CD4-positive, CD25-positive, alpha-beta regulatory T cell (primary cell): ENCODE results near the gene CD2. TPM values are rescaled to one million over a fixed set of nuclear protein-coding genes. Genes with fewer than 3 reads are reported as not detected.

ENCODE experiments used
- ATAC-seq, 2 donors: fragments of 150-1000 bp; cut with Tn5 transposase; one replicate each; pipeline ENCODE4 v1.10.0; 2021; ENCODE audit warnings: low read depth in 2 of 2, moderate number of reproducible peaks in 2 of 2, moderate library complexity in 1 of 2
- DNase-seq, 3 donors: peaks; one replicate each; pipeline versions ENCODE4 v3.0.0 to v3.0.0-alpha.2; 2012 to 2022; ENCODE audit warnings: mixed read lengths in 1 of 3
- H3K27ac ChIP-seq: one replicate; pipeline ENCODE4 v1.7.0; 2013; ENCODE audit warnings: mild to moderate bottlenecking, low read length; ENCODE audit not compliant: insufficient read depth, poor library complexity, severe bottlenecking
- H3K27me3 ChIP-seq: one replicate; pipeline ENCODE4 v1.7.0; 2013; ENCODE audit warnings: low read length; ENCODE audit not compliant: control insufficient read depth, insufficient read depth
- H3K36me3 ChIP-seq: one replicate; pipeline ENCODE4 v1.7.0; 2013; ENCODE audit warnings: mild to moderate bottlenecking, low read length, moderate library complexity; ENCODE audit not compliant: control insufficient read depth, insufficient read depth
- H3K4me1 ChIP-seq: 2 replicates; pipeline ENCODE4 v1.7.0; 2013; ENCODE audit warnings: mild to moderate bottlenecking, low read length; ENCODE audit not compliant: insufficient read depth, control insufficient read depth, poor library complexity, severe bottlenecking
- H3K4me3 ChIP-seq: one replicate; pipeline ENCODE4 v1.7.0; 2013; ENCODE audit warnings: low read depth, mild to moderate bottlenecking, low read length, moderate library complexity
- H3K9me3 ChIP-seq, 2 experiments: 1 replicate in 1 of 2; 2 replicates in 1 of 2; pipeline ENCODE4 v1.7.0; 2013; ENCODE audit warnings: low read length in 2 of 2, mild to moderate bottlenecking in 1 of 2, moderate library complexity in 1 of 2; ENCODE audit not compliant: control insufficient read depth in 2 of 2
- H3K27ac Mint-ChIP-seq, 3 donors: one replicate each; pipeline ENCODE4 v1.8.0; 2020 to 2022; ENCODE audit warnings: mild to moderate bottlenecking in 3 of 3, mixed read lengths in 3 of 3, moderate library complexity in 2 of 3
- H3K27me3 Mint-ChIP-seq: one replicate; pipeline ENCODE4 v1.8.0; 2022; ENCODE audit warnings: mild to moderate bottlenecking, mixed read lengths
- H3K36me3 Mint-ChIP-seq: one replicate; pipeline ENCODE4 v1.8.0; 2020; ENCODE audit warnings: mixed read lengths
- H3K4me1 Mint-ChIP-seq, 4 donors: one replicate each; pipeline ENCODE4 v1.8.0; 2020 to 2022; ENCODE audit warnings: mixed read lengths in 4 of 4, mild to moderate bottlenecking in 1 of 4
- H3K4me3 Mint-ChIP-seq, 4 donors: one replicate each; pipeline ENCODE4 v1.8.0; 2020 to 2022; ENCODE audit warnings: mild to moderate bottlenecking in 4 of 4, mixed read lengths in 4 of 4, moderate library complexity in 3 of 4
- H3K9me3 Mint-ChIP-seq, 7 donors: one replicate each; pipeline ENCODE4 v1.8.0; 2020 to 2022; ENCODE audit warnings: mixed read lengths in 7 of 7, mild to moderate bottlenecking in 3 of 7, moderate library complexity in 2 of 7
- polyA plus RNA-seq, 4 donors: library from polyadenylated mRNA; unstranded; fragments of 300-500 nt; fragmentation: Illumina TruSeq; gene quantifications; one replicate each; pipeline ENCODE4 v1.2.3, GENCODE V29; 2021
- total RNA-seq: library from RNA; stranded (reverse); gene quantifications from one replicate; pipeline ENCODE4 v1.2.3, GENCODE V29; 2022

Gene CD2
- total and polyA plus RNA-seq, 5 donors from 2014 or later = 192 to 457 (median 349) TPM

DNA sequence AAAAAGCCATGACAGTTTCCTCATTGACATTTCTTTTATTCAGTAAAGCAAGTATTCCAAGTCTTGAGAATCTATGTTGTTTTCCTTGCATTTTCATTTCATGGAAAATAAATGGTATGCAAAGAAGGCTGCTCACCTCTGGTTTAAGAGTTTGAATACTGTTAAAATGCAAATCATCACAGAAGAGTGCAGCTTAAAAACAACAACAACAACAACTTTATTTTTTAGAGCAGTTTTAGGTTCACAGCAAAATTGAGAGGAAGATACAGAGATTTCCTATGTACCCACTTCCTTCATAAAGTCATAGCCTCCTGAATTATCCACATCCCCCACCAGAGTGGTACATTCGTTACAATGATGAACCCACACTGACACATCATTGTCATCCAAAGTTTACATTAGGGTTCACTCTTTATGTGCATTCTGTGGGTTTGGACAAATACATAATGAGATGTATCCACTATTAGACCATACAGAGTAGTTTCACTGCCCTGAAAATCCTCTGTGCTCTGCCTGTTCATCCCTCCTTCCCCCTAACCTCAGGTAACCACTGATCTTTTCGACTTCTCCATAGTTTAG is 39.2 kb downstream of the CD2 start:
- H3K27ac Mint-ChIP-seq = no peak overlapping the region
- DNase-seq (no peak), ATAC-seq (no peak)
- H3K4me3 Mint-ChIP-seq = no peak overlapping the region
- no peaks in the 10 kb centered on the region for H3K36me3 Mint-ChIP-seq
- H3K9me3 ChIP-seq = no peaks in the 10 kb centered on the region
- no peaks in the 10 kb centered on the region for H3K36me3 ChIP-seq
- H3K27me3 ChIP-seq = no peaks in the 10 kb centered on the region
- no peak overlapping the region for H3K27ac ChIP-seq
- peaks cover 20 to 49% (median 28%) of the 10 kb centered on the region in 4 donors for H3K4me1 Mint-ChIP-seq
- peaks cover 10% of the 10 kb centered on the region for H3K4me1 ChIP-seq
- no peaks in the 10 kb centered on the region for H3K27me3 Mint-ChIP-seq
- no peak overlapping the region for H3K4me3 ChIP-seq
- H3K9me3 Mint-ChIP-seq = no peaks in the 10 kb centered on the region

DNA sequence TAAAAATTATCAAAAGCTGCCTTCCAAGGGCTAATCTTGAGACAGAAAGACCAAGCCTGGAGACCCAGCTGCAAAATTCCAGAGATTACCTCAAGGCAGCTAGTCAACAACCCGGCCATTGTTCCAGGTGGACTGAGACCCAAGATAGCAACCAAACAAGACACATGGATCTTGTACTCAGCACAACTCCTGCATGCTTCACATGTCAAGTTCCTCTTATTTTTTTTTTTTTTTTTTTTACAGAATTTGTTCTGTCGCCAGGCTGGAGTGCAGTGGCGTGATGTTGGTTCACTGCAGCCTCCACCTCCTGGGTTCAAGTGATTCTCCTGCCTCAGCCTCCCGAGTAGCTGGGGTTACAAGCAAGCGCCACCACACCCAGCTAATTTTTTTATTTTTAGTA is 40.1 kb downstream of the CD2 start:
- no peaks in the 10 kb centered on the region for H3K9me3 Mint-ChIP-seq
- no peaks in the 10 kb centered on the region for H3K27me3 ChIP-seq
- H3K4me3 ChIP-seq = no peak overlapping the region
- no peaks in the 10 kb centered on the region for H3K36me3 Mint-ChIP-seq
- H3K4me1 Mint-ChIP-seq = peaks cover 20 to 54% (median 33%) of the 10 kb centered on the region in 4 donors
- H3K4me1 ChIP-seq = peaks cover 19% of the 10 kb centered on the region
- no peaks in the 10 kb centered on the region for H3K27me3 Mint-ChIP-seq
- H3K9me3 ChIP-seq = no peaks in the 10 kb centered on the region
- H3K36me3 ChIP-seq = no peaks in the 10 kb centered on the region
- ATAC-seq (no peak), DNase-seq (no peak)
- H3K27ac ChIP-seq = no peak overlapping the region
- H3K27ac Mint-ChIP-seq = no peak overlapping the region
- no peak overlapping the region for H3K4me3 Mint-ChIP-seq

DNA sequence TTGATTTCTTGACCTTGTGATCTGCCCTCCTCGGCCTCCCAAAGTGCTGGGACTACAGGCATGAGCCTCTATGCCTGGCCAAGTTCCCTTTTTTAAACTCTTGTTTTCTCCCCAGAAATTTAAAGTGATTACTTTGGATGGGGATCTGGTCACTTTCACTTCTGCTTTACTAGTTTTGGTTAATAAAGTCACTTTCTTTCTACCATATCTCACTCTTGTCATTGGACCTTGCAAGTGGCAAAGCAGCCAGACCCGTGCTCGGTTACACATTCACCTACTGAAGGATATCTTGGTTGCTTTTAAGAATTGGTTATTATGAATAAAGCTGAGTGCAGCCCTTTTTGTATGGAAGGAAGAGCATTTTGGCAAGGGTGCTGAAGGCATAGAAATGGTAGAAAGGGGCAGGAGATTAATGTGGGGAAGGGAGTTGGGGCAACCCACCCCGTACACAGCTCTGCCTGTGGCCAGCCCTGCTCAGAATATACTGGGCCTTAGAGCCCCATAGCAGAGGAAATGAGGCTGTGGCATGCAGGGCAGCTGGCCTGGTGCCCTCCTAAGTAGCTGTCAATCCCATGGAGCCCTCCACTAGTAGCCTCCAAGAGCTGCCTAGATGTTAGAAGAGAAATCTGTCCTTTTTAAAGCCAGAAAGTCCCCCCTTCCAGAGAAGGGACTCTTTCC is 40.7 kb downstream of the CD2 start:
- H3K9me3 Mint-ChIP-seq = no peaks in the 10 kb centered on the region
- ATAC-seq = no peak
- DNase-seq = no peak
- H3K36me3 Mint-ChIP-seq = no peaks in the 10 kb centered on the region
- H3K4me3 Mint-ChIP-seq = peak overlapping the region in 1 of 4 donors; percentile 6
- no peak overlapping the region for H3K27ac ChIP-seq
- H3K4me3 ChIP-seq = no peak overlapping the region
- H3K4me1 Mint-ChIP-seq = peaks cover 22 to 55% (median 33%) of the 10 kb centered on the region in 4 donors
- no peaks in the 10 kb centered on the region for H3K9me3 ChIP-seq
- H3K27me3 Mint-ChIP-seq = no peaks in the 10 kb centered on the region
- no peaks in the 10 kb centered on the region for H3K36me3 ChIP-seq
- H3K27ac Mint-ChIP-seq = peak overlapping the region in 1 of 3 donors; percentile 94
- H3K27me3 ChIP-seq = no peaks in the 10 kb centered on the region
- peaks cover 24% of the 10 kb centered on the region for H3K4me1 ChIP-seq

DNA sequence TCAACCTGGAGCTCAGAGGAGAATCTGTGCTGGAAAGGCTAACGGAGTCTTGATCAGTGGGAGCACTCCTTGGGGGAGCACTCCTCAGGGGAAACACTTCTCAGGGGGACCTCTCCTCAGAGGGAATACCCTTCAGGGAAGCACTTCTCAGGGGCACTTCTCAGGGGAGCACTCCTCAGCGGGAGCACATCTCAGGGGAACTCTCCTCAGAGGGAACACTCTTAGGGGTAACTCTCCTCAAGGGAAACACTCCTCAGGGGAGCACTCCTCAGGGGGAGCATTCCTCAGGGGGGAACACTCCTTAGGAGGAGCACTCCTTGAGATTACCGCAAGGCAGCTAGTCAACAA is 41.2 kb downstream of the CD2 start:
- Histone ChIP-seq H3K4me3 (no peak overlapping the region), H3K9me3 (no peaks in the 10 kb centered on the region), H3K27ac (no peak overlapping the region), H3K27me3 (no peaks in the 10 kb centered on the region), H3K36me3 (no peaks in the 10 kb centered on the region), H3K4me1 (peaks cover 30% of the 10 kb centered on the region)
- DNase-seq (no peak), ATAC-seq (no peak)
- H3K4me3 Mint-ChIP-seq = no peak overlapping the region
- no peaks in the 10 kb centered on the region for H3K36me3 Mint-ChIP-seq
- no peaks in the 10 kb centered on the region for H3K9me3 Mint-ChIP-seq
- H3K4me1 Mint-ChIP-seq = peaks cover 23 to 56% (median 34%) of the 10 kb centered on the region in 4 donors
- no peaks in the 10 kb centered on the region for H3K27me3 Mint-ChIP-seq
- no peak overlapping the region for H3K27ac Mint-ChIP-seq

DNA sequence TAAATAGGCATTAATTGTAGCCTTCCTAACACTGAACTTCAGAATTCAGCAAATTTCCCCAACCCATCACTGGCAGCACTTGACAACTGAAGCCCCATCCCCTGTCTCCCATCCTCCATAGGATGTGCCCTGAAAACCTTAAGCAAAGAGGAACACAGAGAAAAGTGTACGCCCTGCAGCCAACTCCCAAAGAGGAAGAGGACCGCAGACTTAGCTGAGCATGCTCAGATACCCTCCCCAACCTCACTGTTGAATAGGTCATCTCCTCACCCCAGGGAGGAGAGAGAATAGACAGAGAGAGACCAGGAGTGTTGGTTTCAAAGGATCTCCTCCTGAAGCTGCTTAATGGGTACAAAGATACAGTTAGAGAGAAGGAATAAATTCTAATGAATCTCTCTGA is 50.5 kb downstream of the CD2 start:
- Mint-ChIP-seq H3K9me3 (no peaks in the 10 kb centered on the region), H3K27me3 (no peaks in the 10 kb centered on the region), H3K36me3 (no peaks in the 10 kb centered on the region), H3K4me3 (peak overlapping the region; percentile 62 to 81 (median 75)), H3K4me1 (peaks cover 52 to 92% (median 78%) of the 10 kb centered on the region in 4 donors), H3K27ac (peak overlapping the region; percentile 91 to 100 (median 95))
- no peak for ATAC-seq
- Histone ChIP-seq H3K27ac (peak overlapping the region; percentile 90), H3K27me3 (no peaks in the 10 kb centered on the region), H3K9me3 (no peaks in the 10 kb centered on the region), H3K4me3 (peak overlapping the region; percentile 71), H3K4me1 (peaks cover 85% of the 10 kb centered on the region), H3K36me3 (no peaks in the 10 kb centered on the region)
- DNase-seq = peak in 1 of 3 donors; percentile 56

DNA sequence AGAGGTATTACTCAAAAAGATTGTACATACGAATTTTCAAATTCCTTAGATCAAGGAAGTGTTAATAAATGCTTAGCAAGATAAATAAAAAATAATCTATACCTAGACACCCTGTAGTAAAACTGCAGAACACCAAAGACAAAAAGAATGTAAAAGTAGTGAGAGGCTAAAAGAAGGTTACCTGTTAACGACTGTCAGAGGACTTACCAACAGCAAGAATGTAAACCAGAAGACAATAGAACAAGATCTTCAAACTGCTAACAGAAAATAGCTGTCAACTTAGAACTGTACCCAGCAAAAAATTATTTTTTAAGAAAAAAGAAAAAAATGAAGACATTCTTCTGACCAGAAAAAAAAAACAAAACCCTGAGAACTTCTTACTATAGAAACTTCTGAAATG is 51.2 kb downstream of the CD2 start:
- H3K27me3 Mint-ChIP-seq = no peaks in the 10 kb centered on the region
- H3K27ac Mint-ChIP-seq = peak overlapping the region; percentile 91 to 100 (median 95)
- H3K9me3 Mint-ChIP-seq = no peaks in the 10 kb centered on the region
- peak overlapping the region; percentile 35 to 88 (median 75) for H3K4me3 Mint-ChIP-seq
- DNase-seq = no peak
- Histone ChIP-seq H3K36me3 (no peaks in the 10 kb centered on the region), H3K27me3 (no peaks in the 10 kb centered on the region), H3K4me1 (peaks cover 84% of the 10 kb centered on the region), H3K27ac (peak overlapping the region; percentile 90), H3K4me3 (peak overlapping the region; percentile 71), H3K9me3 (no peaks in the 10 kb centered on the region)
- peaks cover 51 to 92% (median 79%) of the 10 kb centered on the region in 4 donors for H3K4me1 Mint-ChIP-seq
- H3K36me3 Mint-ChIP-seq = no peaks in the 10 kb centered on the region
- no peak for ATAC-seq

DNA sequence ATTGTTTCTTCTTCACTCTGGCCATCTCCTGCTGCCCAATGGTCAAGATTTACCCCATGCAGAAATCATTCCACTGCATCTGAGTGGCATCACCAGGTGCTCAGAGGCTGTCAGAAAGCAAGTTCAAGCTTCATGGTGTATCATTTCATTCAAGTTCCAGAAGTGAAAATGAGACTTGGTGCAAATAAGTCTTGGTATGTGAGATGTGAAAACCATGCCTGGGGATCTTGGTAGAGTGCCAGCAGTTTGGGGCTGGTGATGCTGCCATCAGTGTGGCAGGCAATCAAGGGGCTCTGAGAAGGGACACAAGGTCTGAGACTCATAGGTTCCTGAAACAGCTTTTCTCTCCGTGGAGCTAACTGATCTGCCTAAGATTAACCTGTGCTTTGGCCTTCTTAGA is 52.0 kb downstream of the CD2 start:
- peak overlapping the region; percentile 91 to 100 (median 95) for H3K27ac Mint-ChIP-seq
- H3K4me3 Mint-ChIP-seq = peak overlapping the region; percentile 74 to 88 (median 80)
- no peaks in the 10 kb centered on the region for H3K27me3 Mint-ChIP-seq
- no peaks in the 10 kb centered on the region for H3K27me3 ChIP-seq
- peak overlapping the region; percentile 90 for H3K27ac ChIP-seq
- peaks cover 81% of the 10 kb centered on the region for H3K4me1 ChIP-seq
- H3K9me3 Mint-ChIP-seq = peaks cover 0 to 3% (median 0%) of the 10 kb centered on the region in 7 donors
- H3K4me1 Mint-ChIP-seq = peaks cover 47 to 88% (median 75%) of the 10 kb centered on the region in 4 donors
- peak in 2 of 3 donors; percentile 35 to 73 for DNase-seq
- H3K4me3 ChIP-seq = peak overlapping the region; percentile 71
- peak; percentile 17 to 43 for ATAC-seq
- H3K9me3 ChIP-seq = no peaks in the 10 kb centered on the region
- H3K36me3 Mint-ChIP-seq = no peaks in the 10 kb centered on the region
- H3K36me3 ChIP-seq = no peaks in the 10 kb centered on the region
